ENCODE results near the gene HPD. TPM values are rescaled to one million over a fixed set of nuclear protein-coding genes. Genes with fewer than 3 reads are reported as not detected.
"Not testable (repeated sequence)": the region's sequence is repeated elsewhere in the genome, so short reads cannot be mapped to it uniquely, and the experiment has no call there.

Gene HPD
- total RNA-seq, 2 donors from 2014 or later, result 0.41 to 4.0 TPM

DNA sequence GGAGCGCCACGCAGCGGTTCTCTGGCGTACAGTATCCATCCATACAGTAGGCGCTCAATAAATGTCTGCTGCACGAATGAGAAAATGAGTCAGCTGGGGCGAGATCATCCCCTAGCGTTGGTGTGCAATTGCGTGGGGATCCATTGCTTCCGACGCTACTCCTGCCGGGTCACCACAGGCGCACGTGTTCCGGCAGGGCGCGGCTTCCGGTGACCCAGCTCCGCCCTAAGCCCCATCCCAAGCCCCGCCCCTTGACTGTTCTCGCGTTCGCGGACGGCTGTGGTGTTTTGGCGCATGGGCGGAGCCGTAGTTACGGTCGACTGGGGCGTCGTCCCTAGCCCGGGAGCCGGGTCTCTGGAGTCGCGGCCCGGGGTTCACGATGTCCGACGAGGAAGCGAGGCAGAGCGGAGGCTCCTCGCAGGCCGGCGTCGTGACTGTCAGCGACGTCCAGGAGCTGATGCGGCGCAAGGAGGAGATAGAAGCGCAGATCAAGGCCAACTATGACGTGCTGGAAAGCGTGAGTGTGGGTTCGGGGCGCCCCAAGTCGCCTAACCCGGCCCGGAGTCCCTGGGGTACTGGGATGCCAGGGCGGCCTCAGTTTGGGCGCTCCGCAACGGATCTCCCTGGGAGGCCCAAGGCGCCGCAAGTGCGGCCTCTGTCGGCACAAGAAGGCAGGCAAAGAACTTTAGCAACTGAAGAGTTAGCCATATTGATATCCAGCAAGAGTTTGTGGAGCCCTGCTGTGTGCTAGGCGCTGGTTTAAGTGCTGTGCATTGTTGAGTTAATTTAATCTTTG, 30.0 kb upstream of the HPD start, which contains the start of gene PSMD9:
Gene PSMD9, plus strand, starts transcription at position 313 of the 796 bp plus-strand sequence. Its CDS starts 67 bp downstream, at position 380.
- H3K36me3 ChIP-seq, result no peaks in the 10 kb centered on the region
- H3K4me1 ChIP-seq (replicated peaks), result peaks cover 11% of the 10 kb centered on the region
- peak; percentile 95 for DNase-seq (ENCODE audit: low spot score)
- H3K27ac ChIP-seq, result peak within 1 kb of the TSS; percentile 94 to 95
- TF ChIP-seq POLR2AphosphoS5 (IDR thresholded peaks at IDR 0.05) (peak; percentile 97), POLR2A (IDR thresholded peaks at IDR 0.05) (peak; percentile 75)
- TF ChIP-seq, protein P1, sequence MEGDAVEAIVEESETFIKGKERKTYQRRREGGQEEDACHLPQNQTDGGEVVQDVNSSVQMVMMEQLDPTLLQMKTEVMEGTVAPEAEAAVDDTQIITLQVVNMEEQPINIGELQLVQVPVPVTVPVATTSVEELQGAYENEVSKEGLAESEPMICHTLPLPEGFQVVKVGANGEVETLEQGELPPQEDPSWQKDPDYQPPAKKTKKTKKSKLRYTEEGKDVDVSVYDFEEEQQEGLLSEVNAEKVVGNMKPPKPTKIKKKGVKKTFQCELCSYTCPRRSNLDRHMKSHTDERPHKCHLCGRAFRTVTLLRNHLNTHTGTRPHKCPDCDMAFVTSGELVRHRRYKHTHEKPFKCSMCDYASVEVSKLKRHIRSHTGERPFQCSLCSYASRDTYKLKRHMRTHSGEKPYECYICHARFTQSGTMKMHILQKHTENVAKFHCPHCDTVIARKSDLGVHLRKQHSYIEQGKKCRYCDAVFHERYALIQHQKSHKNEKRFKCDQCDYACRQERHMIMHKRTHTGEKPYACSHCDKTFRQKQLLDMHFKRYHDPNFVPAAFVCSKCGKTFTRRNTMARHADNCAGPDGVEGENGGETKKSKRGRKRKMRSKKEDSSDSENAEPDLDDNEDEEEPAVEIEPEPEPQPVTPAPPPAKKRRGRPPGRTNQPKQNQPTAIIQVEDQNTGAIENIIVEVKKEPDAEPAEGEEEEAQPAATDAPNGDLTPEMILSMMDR (IDR thresholded peaks at IDR 0.05), result peak; percentile 43 to 78 (median 59)
- no peaks in the 10 kb centered on the region for H3K27me3 ChIP-seq (replicated peaks; ENCODE audit: insufficient read depth)
- H3K4me3 ChIP-seq, result peak within 1 kb of the TSS; percentile 68 to 82
- no peaks in the 10 kb centered on the region for H3K9me3 ChIP-seq
- WGBS, result under 1% methylated on average over 41 of the region's 67 CpGs
- intact Hi-C loops (cut with DNase I), result loop anchor here (2.0 to 5.0 kb wide), 3 partner anchors 76 to 191 kb away; no protein-coding TSS in a partner anchor

DNA sequence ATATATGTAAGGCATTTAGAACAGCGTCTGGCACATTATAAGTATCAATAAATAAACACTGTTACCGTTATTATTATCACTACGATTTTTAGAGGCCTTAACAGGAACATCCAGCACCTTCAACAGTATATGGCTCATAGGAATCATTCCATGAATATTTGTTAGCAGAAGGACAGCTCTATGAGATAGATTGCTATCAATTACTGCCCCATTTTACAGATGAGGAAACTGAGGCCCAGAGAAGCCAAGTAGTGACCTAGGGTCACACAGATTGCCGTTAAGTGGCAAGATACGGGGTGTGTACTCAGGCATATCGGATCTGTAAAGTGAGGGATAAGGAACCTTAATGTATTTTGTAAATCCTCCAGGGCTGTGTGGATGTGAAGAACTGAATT, 29.4 kb upstream of the HPD start:
- H3K9me3 ChIP-seq, result no peaks in the 10 kb centered on the region
- peak overlapping the region; percentile 68 to 82 for H3K4me3 ChIP-seq
- H3K36me3 ChIP-seq, result no peaks in the 10 kb centered on the region
- WGBS, result 54% methylated on average over 6 of the region's 6 CpGs
- TF ChIP-seq POLR2AphosphoS5 (IDR thresholded peaks at IDR 0.05) (no peak), POLR2A (IDR thresholded peaks at IDR 0.05) (no peak)
- TF ChIP-seq, protein P1 (IDR thresholded peaks at IDR 0.05), result no peak
- intact Hi-C loops (cut with DNase I), result loop anchor here (2.0 to 5.0 kb wide), 3 partner anchors 76 to 191 kb away; no protein-coding TSS in a partner anchor
- peaks cover 9% of the 10 kb centered on the region for H3K4me1 ChIP-seq (replicated peaks)
- DNase-seq (ENCODE audit: low spot score), result no peak
- peak overlapping the region; percentile 94 to 95 for H3K27ac ChIP-seq
- no peaks in the 10 kb centered on the region for H3K27me3 ChIP-seq (replicated peaks; ENCODE audit: insufficient read depth)

DNA sequence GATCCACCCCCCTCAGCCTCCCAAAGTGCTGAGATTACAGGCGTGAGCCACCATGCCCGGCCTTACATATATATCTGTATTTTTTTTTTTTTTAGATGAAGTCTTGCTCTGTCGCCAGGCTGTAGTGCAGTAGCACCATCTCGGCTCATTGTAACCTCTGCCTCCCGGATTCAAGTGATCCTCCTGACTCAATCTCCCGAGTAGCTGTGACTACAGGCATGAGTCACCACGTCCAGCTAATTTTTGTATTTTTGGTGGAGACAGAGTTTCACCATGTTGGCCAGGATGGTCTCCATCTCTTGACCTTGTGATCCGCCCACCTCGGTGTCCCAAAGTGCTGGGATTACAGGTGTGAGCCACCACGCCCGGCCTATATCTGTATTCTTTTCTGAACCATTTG, 26.5 kb upstream of the HPD start:
- not testable (repeated sequence) for H3K4me1 ChIP-seq (replicated peaks); H3K36me3 ChIP-seq; H3K9me3 ChIP-seq; DNase-seq (ENCODE audit: low spot score); H3K27ac ChIP-seq; H3K4me3 ChIP-seq; H3K27me3 ChIP-seq (replicated peaks; ENCODE audit: insufficient read depth)
- 90% methylated on average over 11 of the region's 11 CpGs for WGBS
- intact Hi-C loops (cut with DNase I), result loop anchor here (5.0 kb wide), 2 partner anchors 73 to 188 kb away; no protein-coding TSS in a partner anchor

DNA sequence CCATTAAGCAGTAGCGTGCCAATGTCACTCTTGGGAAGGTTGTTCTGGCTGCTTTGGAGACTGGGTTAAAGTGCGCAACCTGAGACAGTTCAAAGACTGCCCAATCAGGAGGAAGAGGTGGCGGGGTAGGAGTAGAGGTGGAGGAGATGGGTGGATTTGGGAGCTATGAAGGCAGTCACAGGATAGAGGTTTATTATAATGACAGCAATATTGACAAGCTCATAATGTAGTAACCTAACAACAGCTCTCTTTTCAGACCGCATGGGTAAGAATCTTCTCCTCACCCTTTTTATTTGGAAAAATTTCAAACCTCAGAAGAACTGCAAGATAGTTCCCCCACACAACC, 24.6 kb upstream of the HPD start:
- TF ChIP-seq, protein P1 (IDR thresholded peaks at IDR 0.05), result no peak
- TF ChIP-seq POLR2A (IDR thresholded peaks at IDR 0.05) (no peak), POLR2AphosphoS5 (IDR thresholded peaks at IDR 0.05) (no peak)
- intact Hi-C loops (cut with DNase I), result no loop called here
- Histone ChIP-seq H3K4me3 (no peak overlapping the region), H3K36me3 (no peaks in the 10 kb centered on the region), H3K27me3 (replicated peaks; ENCODE audit: insufficient read depth) (no peaks in the 10 kb centered on the region), H3K27ac (no peak overlapping the region), H3K9me3 (no peaks in the 10 kb centered on the region), H3K4me1 (replicated peaks) (no peaks in the 10 kb centered on the region)
- no peak for DNase-seq (ENCODE audit: low spot score)
- WGBS, result 51% methylated on average over 4 of the region's 4 CpGs

DNA sequence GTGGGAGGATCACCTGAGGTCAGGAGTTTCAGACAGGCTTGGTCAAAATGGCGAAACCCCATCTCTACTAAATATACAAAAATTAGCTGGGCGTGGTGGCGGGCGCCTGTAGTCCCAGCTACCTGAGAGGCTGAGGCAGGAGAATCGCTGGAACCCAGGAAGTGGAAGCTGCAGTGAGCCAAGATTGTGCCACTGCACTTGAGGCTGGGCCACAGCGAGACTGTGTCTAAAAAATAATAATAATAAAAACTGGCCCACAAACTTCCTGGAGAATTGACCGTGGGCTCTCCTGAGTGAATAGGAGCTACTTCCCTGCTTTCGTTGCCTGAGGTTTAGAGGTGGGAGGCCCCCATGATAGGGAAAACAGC, 17.4 kb upstream of the HPD start:
- H3K27ac ChIP-seq; H3K4me3 ChIP-seq; DNase-seq (ENCODE audit: low spot score); intact Hi-C loops (cut with DNase I); H3K9me3 ChIP-seq; H3K36me3 ChIP-seq; H3K27me3 ChIP-seq (replicated peaks; ENCODE audit: insufficient read depth); H3K4me1 ChIP-seq (replicated peaks): not testable (repeated sequence)
- 89% methylated on average over 8 of the region's 8 CpGs for WGBS

DNA sequence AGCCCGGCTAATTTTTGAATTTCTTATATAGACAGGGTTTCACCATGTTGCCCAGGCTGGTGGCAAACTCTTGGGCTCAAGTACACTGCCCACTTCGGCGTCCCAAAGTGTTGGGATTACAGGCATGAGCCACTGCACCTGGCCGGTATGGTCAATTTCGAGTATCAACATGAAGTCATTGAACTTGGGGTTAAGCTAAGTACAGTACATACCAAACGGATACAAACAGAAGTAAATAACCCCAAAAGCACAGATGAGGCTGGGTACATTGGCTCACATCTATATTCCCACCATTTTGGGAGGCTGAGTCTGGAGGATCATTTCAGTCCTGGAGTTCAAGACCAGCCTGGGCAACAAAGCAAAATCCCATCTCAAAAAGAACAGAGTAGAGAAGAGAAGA, 16.9 kb upstream of the HPD start:
- H3K36me3 ChIP-seq, result no peaks in the 10 kb centered on the region
- WGBS, result 84% methylated on average over 6 of the region's 6 CpGs
- DNase-seq (ENCODE audit: low spot score), result no peak
- H3K4me1 ChIP-seq (replicated peaks), result no peaks in the 10 kb centered on the region
- intact Hi-C loops (cut with DNase I), result no loop called here
- H3K9me3 ChIP-seq, result no peaks in the 10 kb centered on the region
- no peaks in the 10 kb centered on the region for H3K27me3 ChIP-seq (replicated peaks; ENCODE audit: insufficient read depth)
- TF ChIP-seq POLR2AphosphoS5 (IDR thresholded peaks at IDR 0.05), result no peak
- no peak for TF ChIP-seq POLR2A (IDR thresholded peaks at IDR 0.05)
- TF ChIP-seq, protein P1 (IDR thresholded peaks at IDR 0.05), result no peak
- no peak overlapping the region for H3K4me3 ChIP-seq
- no peak overlapping the region for H3K27ac ChIP-seq

All from prostate gland (tissue), 2 donors.